ENCODE results near the gene ZSWIM5. TPM values are rescaled to one million over a fixed set of nuclear protein-coding genes. Genes with fewer than 3 reads are reported as not detected.

The ZSWIM5 gene
- total RNA-seq, 2 donors from 2014 or later = 3.6 to 4.4 TPM

- H3K4me1 ChIP-seq = no peaks in the 10 kb centered on the region
- H3K27me3 ChIP-seq = no peaks in the 10 kb centered on the region
- no peaks in the 10 kb centered on the region for H3K36me3 ChIP-seq (replicated peaks in 1 of 2; ENCODE audit: insufficient read depth in 1 of 2, low read depth in 2 of 2)
- ATAC-seq = no peak
- no peak for DNase-seq
- TF ChIP-seq, protein P1, sequence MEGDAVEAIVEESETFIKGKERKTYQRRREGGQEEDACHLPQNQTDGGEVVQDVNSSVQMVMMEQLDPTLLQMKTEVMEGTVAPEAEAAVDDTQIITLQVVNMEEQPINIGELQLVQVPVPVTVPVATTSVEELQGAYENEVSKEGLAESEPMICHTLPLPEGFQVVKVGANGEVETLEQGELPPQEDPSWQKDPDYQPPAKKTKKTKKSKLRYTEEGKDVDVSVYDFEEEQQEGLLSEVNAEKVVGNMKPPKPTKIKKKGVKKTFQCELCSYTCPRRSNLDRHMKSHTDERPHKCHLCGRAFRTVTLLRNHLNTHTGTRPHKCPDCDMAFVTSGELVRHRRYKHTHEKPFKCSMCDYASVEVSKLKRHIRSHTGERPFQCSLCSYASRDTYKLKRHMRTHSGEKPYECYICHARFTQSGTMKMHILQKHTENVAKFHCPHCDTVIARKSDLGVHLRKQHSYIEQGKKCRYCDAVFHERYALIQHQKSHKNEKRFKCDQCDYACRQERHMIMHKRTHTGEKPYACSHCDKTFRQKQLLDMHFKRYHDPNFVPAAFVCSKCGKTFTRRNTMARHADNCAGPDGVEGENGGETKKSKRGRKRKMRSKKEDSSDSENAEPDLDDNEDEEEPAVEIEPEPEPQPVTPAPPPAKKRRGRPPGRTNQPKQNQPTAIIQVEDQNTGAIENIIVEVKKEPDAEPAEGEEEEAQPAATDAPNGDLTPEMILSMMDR (IDR thresholded peaks at IDR 0.05) = no peak
- no peak for TF ChIP-seq POLR2A (IDR thresholded peaks at IDR 0.05)
- H3K4me3 ChIP-seq = no peak overlapping the region
- intact Hi-C loops (cut with DNase I) = no loop called here
- H3K9me3 ChIP-seq = no peaks in the 10 kb centered on the region
- H3K27ac ChIP-seq = no peak overlapping the region
- 65 to 78% methylated on average over 7 of the region's 7 CpGs for WGBS, 2 donors
Observed at GRCh38 chr1:45035631-45036301, 170.6 kb downstream of the ZSWIM5 start.

GRCh38 chr1:45033356-45033755 lies 173.0 kb downstream of the ZSWIM5 start:
- no peak overlapping the region for H3K27ac ChIP-seq
- H3K27me3 ChIP-seq = no peaks in the 10 kb centered on the region
- H3K9me3 ChIP-seq = no peaks in the 10 kb centered on the region
- WGBS, 2 donors = 91 to 100% methylated on average over 1 of the region's 1 CpG
- H3K4me3 ChIP-seq = no peak overlapping the region
- no peak for DNase-seq
- no peak for ATAC-seq
- no peaks in the 10 kb centered on the region for H3K4me1 ChIP-seq
- intact Hi-C loops (cut with DNase I) = no loop called here
- H3K36me3 ChIP-seq (replicated peaks in 1 of 2; ENCODE audit: insufficient read depth in 1 of 2, low read depth in 2 of 2) = no peaks in the 10 kb centered on the region
- TF ChIP-seq, protein P1 (IDR thresholded peaks at IDR 0.05) = no peak
- no peak for TF ChIP-seq POLR2A (IDR thresholded peaks at IDR 0.05)

DNA sequence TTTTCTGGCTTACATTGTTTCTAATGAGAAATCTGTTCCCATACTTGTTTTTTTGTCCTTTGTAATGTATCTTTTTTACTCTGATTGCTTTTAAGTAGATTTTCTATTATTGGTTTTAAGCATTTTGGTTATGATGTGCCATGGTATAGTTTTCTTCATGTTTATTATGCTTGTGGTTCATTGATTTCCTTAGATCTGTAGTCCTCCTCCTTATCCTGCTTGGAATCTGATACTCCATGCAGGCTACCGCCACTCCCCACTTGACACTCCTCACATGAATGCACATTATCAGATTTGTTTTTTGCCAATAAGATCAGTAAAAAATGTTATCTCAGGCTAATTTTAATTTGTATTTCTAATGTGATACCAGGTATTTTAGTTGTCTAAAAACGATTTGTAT lies 173.6 kb downstream of the ZSWIM5 start:
- intact Hi-C loops (cut with DNase I) = no loop called here
- ATAC-seq = no peak
- WGBS, 2 donors = 80 to 82% methylated on average over 2 of the region's 2 CpGs
- no peaks in the 10 kb centered on the region for H3K27me3 ChIP-seq
- H3K9me3 ChIP-seq = no peaks in the 10 kb centered on the region
- no peak overlapping the region for H3K27ac ChIP-seq
- H3K36me3 ChIP-seq (replicated peaks in 1 of 2; ENCODE audit: insufficient read depth in 1 of 2, low read depth in 2 of 2) = no peaks in the 10 kb centered on the region
- H3K4me3 ChIP-seq = no peak overlapping the region
- no peak for TF ChIP-seq POLR2A (IDR thresholded peaks at IDR 0.05)
- TF ChIP-seq, protein P1 (IDR thresholded peaks at IDR 0.05) = no peak
- H3K4me1 ChIP-seq = no peaks in the 10 kb centered on the region
- no peak for DNase-seq

DNA sequence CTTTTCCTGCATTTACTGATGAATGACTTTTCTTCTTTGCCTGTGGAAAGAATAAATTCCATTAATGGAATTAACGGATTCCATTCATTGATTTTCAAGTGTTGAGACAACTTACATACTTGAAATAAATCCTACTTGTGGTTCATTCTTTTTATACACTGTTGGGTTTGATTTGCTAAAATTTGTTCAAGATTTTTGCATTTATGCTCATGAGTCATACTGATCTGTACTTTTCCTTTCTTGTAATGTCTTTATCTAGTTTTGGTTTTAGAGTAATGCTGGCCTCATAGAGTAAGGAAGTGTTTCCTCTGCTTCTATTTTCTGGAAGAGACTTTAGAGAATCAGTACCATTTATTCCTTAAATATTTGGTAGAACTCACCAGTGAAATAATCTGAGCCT lies 180.0 kb downstream of the ZSWIM5 start:
- no peak for ATAC-seq
- H3K4me3 ChIP-seq = no peak overlapping the region
- H3K4me1 ChIP-seq = no peaks in the 10 kb centered on the region
- no peak overlapping the region for H3K27ac ChIP-seq
- H3K36me3 ChIP-seq (replicated peaks in 1 of 2; ENCODE audit: insufficient read depth in 1 of 2, low read depth in 2 of 2) = no peaks in the 10 kb centered on the region
- no peak for TF ChIP-seq POLR2A (IDR thresholded peaks at IDR 0.05)
- TF ChIP-seq, protein P1 (IDR thresholded peaks at IDR 0.05) = no peak
- 88 to 93% methylated on average over 1 of the region's 1 CpG for WGBS, 2 donors
- no peak for DNase-seq
- no peaks in the 10 kb centered on the region for H3K9me3 ChIP-seq
- intact Hi-C loops (cut with DNase I) = loop anchor here (10.0 kb wide), 1 partner anchor 188 kb away; no protein-coding TSS in a partner anchor
- H3K27me3 ChIP-seq = no peaks in the 10 kb centered on the region

GRCh38 chr1:45023663-45024062 lies 182.7 kb downstream of the ZSWIM5 start:
- peaks cover 2% of the 10 kb centered on the region for H3K4me1 ChIP-seq
- TF ChIP-seq POLR2A (IDR thresholded peaks at IDR 0.05) = no peak
- TF ChIP-seq, protein P1 (IDR thresholded peaks at IDR 0.05) = no peak
- H3K36me3 ChIP-seq (replicated peaks in 1 of 2; ENCODE audit: insufficient read depth in 1 of 2, low read depth in 2 of 2) = no peaks in the 10 kb centered on the region
- H3K27me3 ChIP-seq = no peaks in the 10 kb centered on the region
- ATAC-seq (no peak), DNase-seq (no peak)
- H3K4me3 ChIP-seq = no peak overlapping the region
- H3K27ac ChIP-seq = no peak overlapping the region
- intact Hi-C loops (cut with DNase I) = loop anchor here (10.0 kb wide), 1 partner anchor 191 kb away; no protein-coding TSS in a partner anchor
- H3K9me3 ChIP-seq = no peaks in the 10 kb centered on the region
- WGBS, 2 donors = 94 to 100% methylated on average over 1 of the region's 1 CpG

Measured in body of pancreas (tissue), 4 donors.